HFFc6 (cell line): Measurements from ENCODE around the gene FTCD. TPM values are rescaled to one million over a fixed set of nuclear protein-coding genes. Genes with fewer than 3 reads are reported as not detected.

ENCODE experiments used
- DNase-seq: peaks from one replicate; pipeline ENCODE4 v3.0.0-alpha.2; 2018
- H3K27ac Mint-ChIP-seq: 2 replicates; pipeline ENCODE4 v1.8.0; 2020; ENCODE audit warnings: mild to moderate bottlenecking, mixed read lengths
- H3K27me3 Mint-ChIP-seq: 2 replicates; pipeline ENCODE4 v1.8.0; 2021; ENCODE audit warnings: mild to moderate bottlenecking, moderate library complexity, mixed read lengths; ENCODE audit not compliant: insufficient read depth
- H3K36me3 Mint-ChIP-seq: 2 replicates; pipeline ENCODE4 v1.8.0; 2021; ENCODE audit warnings: low read depth, mixed read lengths
- H3K4me1 Mint-ChIP-seq: 2 replicates; pipeline ENCODE4 v1.8.0; 2020; ENCODE audit warnings: low read depth, mixed read lengths
- H3K4me3 Mint-ChIP-seq: 2 replicates; pipeline ENCODE4 v1.8.0; 2020; ENCODE audit warnings: mild to moderate bottlenecking, moderate library complexity, mixed read lengths
- H3K9me3 Mint-ChIP-seq: 2 replicates; pipeline ENCODE4 v1.8.0; 2020; ENCODE audit warnings: mild to moderate bottlenecking, mixed read lengths
- total RNA-seq, 6 experiments: library from RNA; stranded (reverse); fragmentation: NEBNext Ultra II Directional; extraction: Animal tissue kit (Norgen Biotek cat#: 25700); gene quantifications; 2 replicates in 1 of 6; 3 replicates in 5 of 6; pipeline ENCODE4 v1.2.3, GENCODE V29; 2021
- TF ChIP-seq, protein P1 (sequence below): fragments of 200-600 bp; sonication (generic); IDR thresholded peaks from 2 replicates; pipeline ENCODE4 v1.5.0; 2021; ENCODE audit warnings: antibody characterized with exemption, mild to moderate bottlenecking

The FTCD gene
- total RNA-seq, 6 experiments from 2014 or later, result 0.12 to 1.2 (median 0.17) TPM; not detected in 1

DNA sequence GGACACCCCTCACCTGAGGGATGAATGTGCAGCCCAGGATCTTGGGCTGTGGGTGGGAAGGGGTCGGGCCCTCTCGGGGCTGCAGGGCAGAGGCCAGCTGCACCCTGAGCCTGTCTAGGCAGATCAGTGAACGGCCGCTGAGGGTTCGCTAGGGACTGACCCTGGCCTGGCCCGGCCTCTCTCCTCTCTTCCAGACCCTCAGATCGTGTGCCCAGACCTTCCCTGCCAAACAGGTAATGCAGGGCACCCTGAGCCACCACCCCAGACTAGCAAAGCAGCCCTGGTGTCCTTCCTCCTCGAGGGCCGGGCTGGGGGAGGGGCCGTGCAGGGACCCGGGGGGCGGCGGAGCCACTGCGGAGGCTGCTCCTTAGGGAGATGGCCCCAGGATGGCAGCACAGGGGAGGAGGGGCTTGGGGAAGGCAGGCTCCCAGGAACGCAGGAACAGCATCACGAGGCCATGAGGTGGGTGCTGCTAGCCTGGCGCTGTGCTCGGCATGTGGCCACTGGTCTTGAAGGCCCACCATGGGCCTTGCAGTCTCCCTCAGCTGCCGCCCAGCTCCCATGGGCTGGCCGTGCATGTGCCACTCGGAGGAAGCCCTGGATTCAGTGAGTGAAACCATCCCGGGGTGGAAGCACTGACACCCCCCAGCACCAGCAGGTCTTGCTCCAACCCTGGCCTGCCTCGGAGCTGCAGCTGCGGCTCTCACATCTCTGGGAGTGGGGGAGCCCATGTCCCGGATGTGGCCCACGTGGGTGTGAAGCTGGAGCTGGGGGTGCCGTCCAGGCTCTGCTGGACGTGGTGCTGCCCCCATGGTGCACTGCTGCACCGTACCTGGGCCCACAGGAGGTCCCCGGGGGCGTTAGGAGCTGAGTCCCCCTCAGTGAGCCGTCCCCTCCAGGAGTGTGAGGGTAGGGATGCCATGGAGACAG, 28.8 kb downstream of the FTCD start:
- H3K4me1 Mint-ChIP-seq, result peaks cover 13% of the 10 kb centered on the region
- H3K27me3 Mint-ChIP-seq, result peaks cover 2% of the 10 kb centered on the region; the same call in 1 of the 2 replicates
- no peak overlapping the region for H3K4me3 Mint-ChIP-seq
- peaks cover 40% of the 10 kb centered on the region for H3K36me3 Mint-ChIP-seq
- TF ChIP-seq, protein P1, sequence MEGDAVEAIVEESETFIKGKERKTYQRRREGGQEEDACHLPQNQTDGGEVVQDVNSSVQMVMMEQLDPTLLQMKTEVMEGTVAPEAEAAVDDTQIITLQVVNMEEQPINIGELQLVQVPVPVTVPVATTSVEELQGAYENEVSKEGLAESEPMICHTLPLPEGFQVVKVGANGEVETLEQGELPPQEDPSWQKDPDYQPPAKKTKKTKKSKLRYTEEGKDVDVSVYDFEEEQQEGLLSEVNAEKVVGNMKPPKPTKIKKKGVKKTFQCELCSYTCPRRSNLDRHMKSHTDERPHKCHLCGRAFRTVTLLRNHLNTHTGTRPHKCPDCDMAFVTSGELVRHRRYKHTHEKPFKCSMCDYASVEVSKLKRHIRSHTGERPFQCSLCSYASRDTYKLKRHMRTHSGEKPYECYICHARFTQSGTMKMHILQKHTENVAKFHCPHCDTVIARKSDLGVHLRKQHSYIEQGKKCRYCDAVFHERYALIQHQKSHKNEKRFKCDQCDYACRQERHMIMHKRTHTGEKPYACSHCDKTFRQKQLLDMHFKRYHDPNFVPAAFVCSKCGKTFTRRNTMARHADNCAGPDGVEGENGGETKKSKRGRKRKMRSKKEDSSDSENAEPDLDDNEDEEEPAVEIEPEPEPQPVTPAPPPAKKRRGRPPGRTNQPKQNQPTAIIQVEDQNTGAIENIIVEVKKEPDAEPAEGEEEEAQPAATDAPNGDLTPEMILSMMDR, result no peak
- no peak for DNase-seq
- H3K9me3 Mint-ChIP-seq, result no peaks in the 10 kb centered on the region
- no peak overlapping the region for H3K27ac Mint-ChIP-seq

DNA sequence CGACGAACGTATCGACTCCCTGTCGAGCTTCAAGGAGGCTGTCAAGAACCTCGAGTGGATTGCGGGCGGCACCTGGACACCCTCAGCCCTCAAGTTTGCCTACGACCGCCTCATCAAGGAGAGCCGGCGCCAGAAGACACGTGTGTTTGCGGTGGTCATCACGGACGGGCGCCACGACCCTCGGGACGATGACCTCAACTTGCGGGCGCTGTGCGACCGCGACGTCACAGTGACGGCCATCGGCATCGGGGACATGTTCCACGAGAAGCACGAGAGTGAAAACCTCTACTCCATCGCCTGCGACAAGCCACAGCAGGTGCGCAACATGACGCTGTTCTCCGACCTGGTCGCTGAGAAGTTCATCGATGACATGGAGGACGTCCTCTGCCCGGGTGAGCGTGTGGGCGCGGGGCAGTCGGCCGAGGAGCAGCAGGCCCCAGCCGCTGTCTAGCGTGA, 29.5 kb downstream of the FTCD start:
- Mint-ChIP-seq H3K36me3 (peaks cover 40% of the 10 kb centered on the region), H3K27me3 (peaks cover 2% of the 10 kb centered on the region; the same call in 1 of the 2 replicates), H3K27ac (no peak overlapping the region), H3K9me3 (no peaks in the 10 kb centered on the region), H3K4me3 (no peak overlapping the region), H3K4me1 (peaks cover 13% of the 10 kb centered on the region)
- DNase-seq, result no peak
- TF ChIP-seq, protein P1, result no peak

DNA sequence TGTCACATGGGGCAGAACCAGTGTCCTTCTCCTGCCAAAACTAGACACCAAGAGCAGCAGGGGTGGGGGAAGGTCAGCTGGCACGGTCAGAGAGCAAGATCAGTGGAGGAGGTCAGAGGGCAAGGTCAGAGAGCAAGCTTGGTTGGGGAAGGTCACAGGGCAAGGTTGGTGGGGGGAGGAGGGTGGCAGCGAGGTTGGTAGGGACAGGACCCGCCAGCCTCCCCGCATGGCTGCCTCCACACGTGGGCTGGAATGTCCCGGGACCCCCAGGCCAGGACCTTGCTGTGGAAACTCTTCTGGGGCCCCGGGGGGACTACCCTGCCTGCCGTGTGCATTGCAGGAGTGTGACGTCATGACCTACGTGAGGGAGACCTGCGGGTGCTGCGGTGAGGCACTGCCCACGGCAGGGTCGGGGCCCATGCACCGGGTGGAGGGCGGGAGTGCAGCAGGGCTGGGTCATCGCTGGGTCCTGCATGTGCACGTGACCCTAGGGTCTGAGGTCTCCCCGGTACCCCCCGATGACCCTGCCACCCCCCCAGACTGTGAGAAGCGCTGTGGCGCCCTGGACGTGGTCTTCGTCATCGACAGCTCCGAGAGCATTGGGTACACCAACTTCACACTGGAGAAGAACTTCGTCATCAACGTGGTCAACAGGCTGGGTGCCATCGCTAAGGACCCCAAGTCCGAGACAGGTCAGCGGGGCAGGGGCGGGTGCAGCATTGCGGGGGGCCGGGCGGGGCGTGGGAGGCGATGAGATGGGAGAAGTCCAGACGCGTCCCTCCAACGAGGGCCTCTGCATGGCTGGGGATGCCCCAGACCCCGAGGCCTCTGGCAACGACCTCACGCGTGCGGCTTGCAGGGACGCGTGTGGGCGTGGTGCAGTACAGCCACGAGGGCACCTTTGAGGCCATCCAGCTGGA, 30.2 kb downstream of the FTCD start:
- no peak overlapping the region for H3K4me3 Mint-ChIP-seq
- peaks cover 39% of the 10 kb centered on the region for H3K36me3 Mint-ChIP-seq
- DNase-seq, result no peak
- peaks cover 2% of the 10 kb centered on the region; the same call in 1 of the 2 replicates for H3K27me3 Mint-ChIP-seq
- TF ChIP-seq, protein P1, result no peak
- peaks cover 13% of the 10 kb centered on the region for H3K4me1 Mint-ChIP-seq
- H3K9me3 Mint-ChIP-seq, result no peaks in the 10 kb centered on the region
- H3K27ac Mint-ChIP-seq, result no peak overlapping the region

DNA sequence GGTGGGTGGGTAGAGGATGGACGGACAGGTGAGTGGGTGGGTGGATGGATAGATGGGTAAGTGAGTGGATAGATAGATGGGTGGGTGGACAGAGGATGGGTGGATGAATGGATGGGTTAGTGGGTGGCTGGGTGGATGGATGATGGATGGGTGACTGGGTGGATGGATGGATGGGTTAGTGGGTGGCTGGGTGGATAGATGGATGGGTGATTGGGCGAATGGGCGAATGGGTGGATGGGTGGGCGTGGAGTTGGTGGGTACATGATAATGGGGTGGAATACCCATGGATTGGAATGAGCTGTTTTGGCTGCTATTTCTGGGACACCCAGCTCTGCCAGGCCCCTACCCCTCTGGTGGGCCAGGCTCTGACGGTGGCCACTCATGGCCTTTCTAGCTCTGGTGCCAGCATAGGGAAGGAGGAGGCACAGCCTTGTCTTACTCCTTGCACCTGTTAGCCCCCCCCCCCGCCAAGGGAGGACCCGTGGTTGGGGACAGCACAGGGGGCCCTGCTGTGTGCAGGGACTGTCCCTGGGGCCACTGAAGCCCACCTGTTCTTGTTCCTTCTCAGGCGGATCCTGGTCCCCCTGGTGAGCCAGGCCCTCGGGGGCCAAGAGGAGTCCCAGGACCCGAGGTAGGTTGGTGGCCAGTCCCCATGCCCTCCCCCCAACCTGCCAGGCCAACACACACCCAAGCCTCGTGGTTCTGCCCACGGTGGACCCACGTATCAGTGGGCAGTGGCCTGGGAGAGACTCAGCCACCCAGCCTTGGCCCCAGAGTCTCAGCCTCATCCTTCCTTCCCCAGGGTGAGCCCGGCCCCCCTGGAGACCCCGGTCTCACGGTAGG, 31.1 kb downstream of the FTCD start:
- Mint-ChIP-seq H3K4me3 (no peak overlapping the region), H3K27ac (no peak overlapping the region), H3K27me3 (no peaks in the 10 kb centered on the region; the same call in 1 of the 2 replicates), H3K36me3 (peaks cover 32% of the 10 kb centered on the region), H3K9me3 (no peaks in the 10 kb centered on the region), H3K4me1 (peaks cover 13% of the 10 kb centered on the region)
- TF ChIP-seq, protein P1, result no peak
- DNase-seq, result no peak
